HTR-8/SVneo (cell line): Measurements from ENCODE around the gene SETBP1.

Experiments used
- DNase-seq: peaks from one replicate; pipeline ENCODE4 v3.0.0; 2011; ENCODE audit warnings: low spot score, mixed read lengths; ENCODE audit not compliant: insufficient read length
- FAIRE-seq: peaks from 2 replicates; lab custom pipeline; 2011; peaks lifted over from hg19 to GRCh38; lab: Jason Lieb, UNC

SETBP1 gene

DNA sequence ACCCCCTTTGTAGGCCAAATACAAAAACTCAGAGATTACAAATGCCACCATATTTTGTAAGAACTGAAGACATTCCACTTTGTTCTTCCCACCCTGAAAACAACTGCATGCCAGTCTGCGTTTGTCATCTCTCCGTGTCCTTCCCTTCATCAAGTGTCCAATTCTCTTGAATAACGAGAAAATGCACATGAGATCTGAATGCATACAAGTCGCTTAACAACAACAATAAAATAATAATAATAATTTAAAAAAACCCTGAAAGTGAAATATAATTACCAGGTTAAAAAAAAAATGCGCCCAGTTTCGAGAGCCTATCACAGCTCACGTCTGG, 2.0 kb upstream of the SETBP1 start:
- DNase-seq (no peak), FAIRE-seq (no peak)

DNA sequence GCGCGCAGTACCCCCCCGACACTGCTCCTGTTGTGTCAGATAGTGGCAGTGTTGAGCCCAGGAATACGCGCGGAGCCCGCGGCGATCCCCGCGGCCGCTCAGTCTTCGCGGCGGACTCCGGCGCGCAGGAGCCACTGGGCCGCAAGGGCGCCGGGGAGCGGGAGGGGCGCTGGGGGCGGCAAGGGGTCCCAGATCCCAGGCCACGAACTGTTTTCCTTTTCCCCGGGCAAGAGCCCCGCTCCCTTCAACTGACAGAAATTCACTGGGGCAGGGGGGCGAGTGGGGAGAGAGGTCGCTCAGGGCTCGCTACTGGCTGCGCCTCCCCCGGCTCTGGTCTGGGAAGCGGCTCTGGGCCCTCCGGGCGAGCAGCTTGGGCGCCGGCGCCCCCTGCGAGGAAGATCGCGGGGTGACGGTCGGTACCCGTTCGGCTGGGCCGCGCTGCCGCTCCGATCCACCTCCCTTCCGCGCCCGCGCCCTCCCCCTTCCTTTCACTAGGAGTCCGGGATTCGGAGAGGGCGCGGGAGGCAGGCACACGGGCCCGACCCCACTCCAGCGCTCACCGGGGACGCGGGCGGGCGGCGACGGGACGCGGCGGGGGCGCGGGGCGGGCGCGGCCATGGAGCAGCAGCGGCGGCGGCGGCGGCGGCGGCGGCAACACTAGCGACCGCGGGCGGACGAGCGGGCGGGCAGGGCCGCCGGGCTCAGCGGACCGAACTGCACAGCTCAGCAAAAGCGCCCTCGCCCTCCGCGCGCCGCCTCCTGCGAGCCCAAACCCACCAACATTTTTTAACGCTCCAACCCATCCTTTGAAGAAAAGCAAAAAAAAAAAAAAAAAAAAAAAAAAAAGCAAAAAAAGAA, 1.4 kb upstream of the SETBP1 start:
- peak; percentile 51 for DNase-seq
- FAIRE-seq = no peak

- no peak for DNase-seq
- no peak for FAIRE-seq
Observed at GRCh38 chr18:44679914-44680272, 795 bp upstream of the SETBP1 start.

DNA sequence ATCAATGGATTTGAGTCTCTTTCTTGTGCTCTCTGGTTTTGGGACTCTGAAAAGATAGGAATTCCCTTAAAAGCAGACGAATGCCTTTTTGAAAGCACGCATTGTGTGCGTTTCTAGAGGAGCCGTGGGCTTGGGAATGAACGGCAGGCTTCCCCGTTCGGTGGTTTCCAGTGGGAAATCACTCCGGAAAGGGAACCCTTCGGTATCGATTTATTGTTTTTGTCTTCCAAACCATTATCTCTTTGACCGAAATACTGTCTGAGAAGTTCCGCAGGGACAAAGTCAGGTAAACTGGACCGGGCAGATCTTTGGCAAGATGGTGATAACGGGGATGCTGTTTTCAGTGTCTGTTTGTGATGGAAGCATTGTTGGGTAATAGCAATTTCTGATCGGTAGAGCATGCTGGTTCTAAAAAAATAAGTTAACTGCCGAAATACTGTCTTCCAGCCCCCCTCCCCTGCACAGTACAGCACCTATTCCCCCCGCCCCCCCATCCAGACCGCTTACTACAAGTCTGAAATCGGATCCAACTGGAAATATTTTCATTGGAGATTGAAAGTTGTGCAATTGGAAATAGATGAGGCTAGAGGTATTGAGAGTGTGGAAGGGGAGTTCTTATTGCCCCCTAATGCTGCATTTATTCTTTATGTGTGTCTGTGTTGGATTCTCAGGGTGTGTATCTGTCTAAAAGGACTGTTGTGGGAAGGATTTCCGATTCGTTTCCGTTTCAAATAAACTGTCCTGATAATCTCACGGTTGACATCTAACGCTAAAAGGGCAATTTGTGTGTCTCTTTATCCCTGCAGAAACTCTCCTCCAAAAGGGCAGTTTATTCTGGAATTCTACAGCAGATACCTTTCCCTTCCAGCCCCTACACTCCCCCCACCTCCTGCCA, 635 bp downstream of the SETBP1 start:
- no peak for DNase-seq
- FAIRE-seq = no peak

DNA sequence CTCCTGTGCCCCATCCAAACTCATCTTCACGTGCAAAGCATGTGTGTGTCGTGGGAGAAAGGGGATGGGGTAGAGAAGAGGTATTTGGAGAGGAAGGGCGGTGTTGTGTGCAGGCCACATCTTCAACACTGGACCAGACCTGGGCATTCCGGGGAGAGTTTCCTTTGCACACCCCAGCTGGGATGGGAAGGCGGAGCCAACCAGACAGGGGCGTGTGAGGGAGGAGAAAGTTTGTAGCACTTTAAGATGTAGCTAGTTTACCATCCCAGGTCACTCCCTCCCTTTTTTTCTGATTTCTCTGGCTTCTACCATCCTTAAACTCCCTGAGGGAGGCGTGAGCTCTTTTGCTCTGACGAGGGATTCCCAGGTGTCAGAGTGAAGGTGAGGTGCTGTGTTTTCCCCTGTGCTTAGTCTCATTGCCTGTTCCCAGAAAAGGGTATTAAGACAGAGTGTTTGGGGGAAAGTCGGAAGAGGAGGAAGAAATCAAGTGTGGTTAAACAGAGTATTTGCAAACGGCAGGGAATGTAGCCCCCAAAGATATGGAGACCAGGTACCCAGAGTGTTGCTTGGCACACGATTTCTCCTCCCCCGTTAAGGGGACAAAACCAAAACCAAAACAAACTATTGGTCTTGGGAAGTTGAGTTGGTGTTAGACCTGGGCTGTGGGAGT, 1.6 kb downstream of the SETBP1 start:
- FAIRE-seq (no peak), DNase-seq (no peak)

DNA sequence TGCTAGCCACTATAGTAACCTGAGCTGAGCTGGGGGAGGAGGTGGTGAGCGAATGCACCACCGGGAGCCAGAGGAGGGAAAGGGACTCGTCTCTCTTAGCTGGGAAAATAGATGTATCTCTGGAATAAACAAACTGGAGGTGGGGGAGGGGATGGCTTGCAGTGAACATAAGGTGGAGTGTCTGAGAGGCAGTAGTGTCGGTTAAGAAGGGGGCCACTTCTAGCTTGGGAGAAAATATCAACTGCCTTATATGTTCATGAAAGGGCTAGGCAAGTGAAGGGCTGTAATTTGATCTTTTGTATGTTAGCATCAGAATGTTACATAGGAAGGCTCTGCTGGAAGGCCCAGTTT, 2.2 kb downstream of the SETBP1 start:
- no peak for DNase-seq
- no peak for FAIRE-seq

- FAIRE-seq = no peak
- DNase-seq = no peak
Observed at GRCh38 chr18:44683556-44683955, 2.9 kb downstream of the SETBP1 start.

DNA sequence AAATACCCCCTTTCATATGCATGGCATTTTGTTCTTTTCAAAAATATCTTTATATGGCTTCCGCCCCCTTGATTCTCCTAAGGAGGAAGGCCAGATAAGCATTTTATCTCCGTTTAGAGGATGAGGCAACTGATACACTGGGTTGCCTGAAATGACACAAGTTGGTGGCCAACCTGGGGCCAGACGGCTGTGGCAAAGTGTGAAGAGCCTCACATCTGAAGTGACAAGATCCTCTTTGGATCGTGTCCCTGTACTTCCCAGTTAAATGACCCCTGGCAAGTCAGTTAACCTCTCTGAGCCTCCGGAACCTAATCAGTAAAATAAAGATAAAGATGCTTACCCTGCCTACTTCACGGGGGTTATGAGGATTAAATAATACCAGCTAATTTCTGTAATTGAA, 4.6 kb downstream of the SETBP1 start:
- DNase-seq = no peak
- no peak for FAIRE-seq

- DNase-seq (no peak), FAIRE-seq (no peak)
Observed at GRCh38 chr18:44686156-44686555, 5.5 kb downstream of the SETBP1 start.

DNA sequence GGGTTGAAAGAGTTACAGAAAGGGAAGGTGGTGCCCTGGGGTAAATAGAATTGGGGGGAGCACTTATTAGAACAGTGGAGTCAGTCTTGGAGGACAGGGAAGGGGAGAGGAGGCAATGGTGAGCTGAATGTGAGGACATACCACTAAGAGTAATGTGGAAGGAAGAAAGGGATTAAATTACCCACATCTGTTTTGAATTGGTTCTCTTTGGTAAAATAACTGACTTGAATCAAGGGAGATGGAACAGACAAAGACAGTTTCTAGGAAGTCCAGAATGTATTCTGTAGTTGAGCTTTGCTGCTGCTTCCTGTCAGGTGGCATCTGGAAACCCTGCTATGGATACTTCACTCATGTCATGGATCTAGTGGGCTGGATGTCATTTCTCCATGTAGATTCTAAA, 6.7 kb downstream of the SETBP1 start:
- FAIRE-seq = no peak

DNA sequence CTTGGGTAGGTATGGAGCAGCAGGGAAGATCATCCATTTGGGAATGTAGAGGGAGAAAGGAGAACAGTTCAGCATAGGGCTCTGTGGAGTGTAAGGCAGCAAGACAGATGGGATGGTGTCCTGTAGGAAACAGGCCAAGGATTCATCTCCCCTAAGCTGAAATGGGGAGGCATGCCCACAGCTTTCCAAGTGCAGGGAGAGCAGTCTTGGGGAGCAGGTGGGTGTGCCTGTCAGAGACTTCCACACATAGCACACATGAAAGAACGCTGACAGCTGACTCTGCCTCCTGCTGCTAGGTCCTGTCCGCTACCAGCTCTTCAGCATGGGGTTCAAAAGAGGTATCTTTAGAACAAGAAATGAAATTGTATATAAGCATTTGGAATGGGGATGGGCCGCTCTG, 9.0 kb downstream of the SETBP1 start:
- no peak for DNase-seq
- no peak for FAIRE-seq

More for the DNA sequence above, 6.7 kb downstream of the SETBP1 start:
- DNase-seq = no peak

GRCh38 chr18:44691148-44691925, 10.6 kb downstream of the SETBP1 start:
- DNase-seq (no peak), FAIRE-seq (no peak)

DNA sequence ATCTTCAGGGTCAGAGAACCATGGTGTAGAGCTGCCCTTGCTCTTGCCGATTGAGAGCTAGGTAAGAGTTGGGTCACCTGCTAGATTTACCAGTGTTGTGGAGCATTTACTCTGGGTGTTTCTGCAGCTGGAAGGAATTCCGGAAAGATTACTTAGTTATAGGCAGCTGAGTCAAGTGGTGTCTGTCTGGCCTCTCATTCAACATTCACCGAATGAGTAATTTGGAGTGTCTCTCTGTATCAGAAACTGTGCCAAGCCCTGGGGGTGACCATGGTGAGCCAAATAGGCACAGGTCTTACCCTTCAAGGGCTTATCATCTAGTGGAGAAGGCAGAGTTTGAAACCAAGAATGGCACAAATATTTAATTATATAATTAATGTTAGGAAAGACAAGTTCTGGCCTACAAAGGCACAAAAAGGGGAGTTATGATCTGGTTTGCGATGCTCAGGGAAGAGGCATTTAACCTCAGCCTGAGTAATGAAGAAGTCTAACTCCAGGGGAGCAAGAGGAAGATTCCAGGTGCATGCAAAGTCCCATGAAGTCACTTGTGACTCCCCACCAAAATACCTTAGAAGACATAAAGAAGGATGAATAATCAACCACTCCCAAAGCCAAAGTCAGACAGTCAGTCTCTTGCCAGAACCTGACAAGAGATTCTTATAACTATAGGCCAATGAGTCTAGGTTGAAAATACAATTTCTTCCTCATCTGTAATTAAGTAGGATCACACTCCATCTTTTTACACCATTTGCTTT, 12.5 kb downstream of the SETBP1 start:
- DNase-seq (no peak), FAIRE-seq (no peak)

- DNase-seq (no peak), FAIRE-seq (no peak)
Observed at GRCh38 chr18:44695503-44695902, 14.8 kb downstream of the SETBP1 start.

GRCh38 chr18:44696892-44697291, 16.2 kb downstream of the SETBP1 start:
- no peak for DNase-seq
- FAIRE-seq = no peak

DNA sequence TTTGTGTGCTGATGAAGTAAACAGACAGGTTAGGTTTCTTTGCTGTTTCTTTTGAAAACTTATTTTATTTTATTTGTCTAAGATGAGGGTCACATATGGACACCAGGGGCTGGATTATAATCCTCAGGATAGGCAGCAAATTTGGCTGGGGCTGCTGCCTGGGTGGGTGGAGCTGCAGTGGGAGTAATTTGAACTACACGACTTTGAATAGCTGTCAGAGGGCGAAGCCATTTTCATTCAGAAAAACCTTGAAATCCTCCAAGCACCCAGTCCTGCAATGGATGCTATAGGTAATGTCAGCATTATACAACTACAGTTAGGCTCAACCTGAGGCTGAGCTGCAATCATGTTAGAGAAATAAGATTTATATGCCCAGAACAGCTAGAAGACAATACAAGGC, 16.6 kb downstream of the SETBP1 start:
- DNase-seq = no peak
- FAIRE-seq = no peak

DNA sequence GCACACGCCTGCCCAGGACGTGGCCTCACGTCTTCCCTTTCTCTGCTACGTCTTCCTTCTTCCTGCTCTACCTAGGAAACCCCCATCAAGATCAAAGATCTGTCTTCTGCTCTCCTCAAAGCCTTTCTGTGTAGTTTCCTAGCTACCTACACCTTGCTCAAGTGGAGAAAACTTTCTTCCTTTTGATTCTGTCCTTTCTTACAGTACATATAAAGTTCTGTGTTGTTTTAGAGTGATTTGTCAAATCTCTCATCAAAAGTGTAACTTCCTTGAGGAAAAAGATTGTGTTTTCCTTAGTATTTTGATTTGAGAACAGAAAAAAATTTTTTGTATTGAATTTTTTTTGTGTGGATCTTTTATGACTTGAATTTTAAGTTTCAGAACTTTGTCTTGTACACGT, 17.8 kb downstream of the SETBP1 start:
- DNase-seq = no peak
- FAIRE-seq = no peak

DNA sequence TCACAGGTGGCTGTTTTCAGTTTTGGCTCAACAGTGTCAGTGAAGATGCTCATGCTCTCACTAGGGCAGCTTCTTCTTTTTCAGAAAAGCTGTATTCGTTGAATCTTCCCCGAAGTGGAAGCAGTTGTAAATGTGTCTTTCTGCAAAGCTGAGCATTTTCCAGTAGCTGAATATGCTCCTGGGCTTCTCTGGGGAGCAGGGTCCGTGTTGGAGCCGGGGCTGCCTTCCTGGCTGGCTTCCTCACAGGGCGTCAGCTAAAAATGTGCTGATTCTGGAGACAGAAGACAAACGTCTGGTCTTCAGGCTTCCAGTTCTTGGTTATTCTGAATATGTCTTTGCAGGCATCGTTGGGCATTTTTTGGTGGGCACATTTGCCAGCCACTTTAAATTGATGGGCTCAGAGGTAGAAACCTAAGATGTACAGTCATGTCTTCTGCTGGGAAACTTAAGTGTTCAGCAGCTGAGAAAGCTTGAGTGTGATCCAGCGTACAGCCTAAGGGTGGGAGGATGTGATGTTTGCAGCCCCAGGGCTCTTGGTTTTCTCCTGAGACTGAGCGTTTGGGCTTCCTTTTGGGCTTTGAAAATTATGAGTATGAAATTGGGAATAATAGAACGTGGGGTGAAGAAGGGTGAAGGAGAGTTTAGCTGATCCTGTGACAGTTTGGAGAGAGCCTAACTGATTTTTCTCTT, 19.0 kb downstream of the SETBP1 start:
- FAIRE-seq (no peak), DNase-seq (no peak)

GRCh38 chr18:44700652-44701051, 20.0 kb downstream of the SETBP1 start:
- no peak for FAIRE-seq

More at GRCh38 chr18:44700652-44701051, 20.0 kb downstream of the SETBP1 start:
- no peak for DNase-seq
